ENCODE data around the gene RPS6KB2.
A peak's percentile ranks its signal among the peaks of the same experiment; 100 is the strongest.

The RPS6KB2 gene

DNA sequence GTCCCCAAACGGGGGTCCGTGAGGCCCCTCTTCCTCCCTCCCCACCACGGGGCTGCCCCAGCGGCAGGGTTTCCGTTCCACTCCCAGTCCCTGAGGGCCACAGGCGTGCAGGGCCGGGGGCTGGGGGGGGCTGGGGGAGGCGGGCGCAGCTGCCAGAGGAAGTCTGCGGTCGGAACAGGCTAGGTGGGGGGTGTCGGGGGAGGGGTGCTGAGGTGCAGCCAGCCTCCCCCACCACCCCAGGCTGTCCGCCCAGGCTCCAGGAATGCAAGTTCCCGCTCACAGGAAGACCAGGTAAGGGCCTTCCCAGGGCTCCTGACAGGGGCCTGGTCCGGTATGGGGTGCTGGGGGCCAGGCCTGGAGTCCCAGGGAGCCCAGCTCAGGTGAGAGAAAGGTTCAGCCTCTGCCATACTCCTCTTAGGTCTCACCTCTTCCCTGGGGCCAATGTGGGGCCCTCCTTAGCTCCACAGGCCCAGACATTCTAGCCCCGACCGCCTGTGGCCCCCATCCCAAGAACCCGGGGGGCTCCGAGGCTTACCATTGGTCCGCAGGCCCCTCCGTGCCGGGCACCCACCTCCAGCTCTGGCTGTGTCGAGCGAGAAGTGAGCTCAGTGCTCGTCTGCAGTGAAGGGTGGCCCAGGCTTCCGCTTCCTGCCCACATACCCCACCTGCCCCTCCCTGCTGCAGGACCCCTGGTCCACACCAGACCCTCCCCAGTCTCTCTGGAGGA, 9.0 kb downstream of the RPS6KB2 start, which contains the start of gene PTPRCAP:
PTPRCAP (minus strand) TSS at position 601 of the 727 bp plus-strand sequence; CDS start at position 538, 63 bp downstream.
- Histone ChIP-seq H3K27me3 (replicated peaks in 2 of 5; ENCODE audit: control insufficient read depth in 4 of 5, insufficient read depth in 5 of 5, low read length in 4 of 5) (no peaks in the 10 kb centered on the region), H3K36me3 (ENCODE audit: control insufficient read depth in 4 of 4, insufficient read depth in 4 of 4, low read length in 3 of 4) (peaks cover 2 to 67% (median 25%) of the 10 kb centered on the region in 4 experiments), H3K9me3 (ENCODE audit: control extremely low read depth in 1 of 5, control insufficient read depth in 4 of 5, insufficient read depth in 2 of 5, low read depth in 1 of 5, low read length in 4 of 5) (no peaks in the 10 kb centered on the region), H3K27ac (ENCODE audit: insufficient read depth in 1 of 2, low read depth in 1 of 2, low read length in 2 of 2, poor library complexity in 1 of 2, severe bottlenecking in 2 of 2) (peak within 1 kb of the TSS; percentile 25 to 79), H3K4me1 (ENCODE audit: control extremely low read depth in 1 of 4, control insufficient read depth in 4 of 4, insufficient read depth in 4 of 4, low read length in 3 of 4) (peaks cover 1 to 83% (median 76%) of the 10 kb centered on the region in 4 experiments), H3K4me3 (ENCODE audit: control insufficient read depth in 1 of 7, extremely low read depth in 1 of 7, insufficient read depth in 4 of 7, low read depth in 2 of 7, low read length in 6 of 7) (peak within 1 kb of the TSS; percentile 18 to 89 (median 73))
- WGBS (ENCODE audit: insufficient coverage) = 0% methylated on average over 16 of the region's 26 CpGs
- peak in 2 of 3 donors; percentile 58 to 68 for DNase-seq
- POLR2A ChIA-PET = interaction anchor here (0.7 to 2.2 kb wide), 13 partner anchors 9 to 40 kb away, joined by 3 to 10 read pairs (median 4); partner anchors contain the start of genes PPP1CA, RPS6KB2, TBC1D10C and TMEM134
- CTCF ChIA-PET = interaction anchor here (0.8 to 2.7 kb wide), 9 partner anchors 9 to 69 kb away, joined by 3 to 19 read pairs (median 5); partner anchors contain the start of genes PPP1CA, RPS6KB2, TBC1D10C and TMEM134

DNA sequence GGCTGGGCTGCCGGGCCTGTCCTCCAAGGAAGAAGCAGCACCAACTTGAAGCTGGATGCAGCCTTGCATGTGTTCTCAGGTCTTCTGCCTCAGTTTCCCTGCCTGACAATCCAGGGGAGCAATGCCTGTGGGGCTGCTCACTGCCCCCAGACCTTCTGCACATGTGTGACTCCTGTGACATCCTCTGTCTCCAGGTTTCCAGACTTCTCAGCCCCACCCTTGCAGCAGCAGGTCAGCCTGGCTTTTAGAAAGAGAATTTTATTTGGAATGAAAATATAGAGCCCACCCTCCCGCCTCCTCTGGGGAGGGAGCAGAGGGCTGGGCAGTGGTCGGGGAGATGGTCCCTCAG, 9.5 kb downstream of the RPS6KB2 start:
- peaks cover 2 to 62% (median 22%) of the 10 kb centered on the region in 4 experiments for H3K36me3 ChIP-seq (ENCODE audit: control insufficient read depth in 4 of 4, insufficient read depth in 4 of 4, low read length in 3 of 4)
- no peaks in the 10 kb centered on the region for H3K27me3 ChIP-seq (replicated peaks in 2 of 5; ENCODE audit: control insufficient read depth in 4 of 5, insufficient read depth in 5 of 5, low read length in 4 of 5)
- H3K9me3 ChIP-seq (ENCODE audit: control extremely low read depth in 1 of 5, control insufficient read depth in 4 of 5, insufficient read depth in 2 of 5, low read depth in 1 of 5, low read length in 4 of 5) = no peaks in the 10 kb centered on the region
- H3K4me3 ChIP-seq (ENCODE audit: control insufficient read depth in 1 of 7, extremely low read depth in 1 of 7, insufficient read depth in 4 of 7, low read depth in 2 of 7, low read length in 6 of 7) = peak overlapping the region; percentile 18 to 89 (median 73)
- CTCF ChIA-PET = interaction anchor here (0.7 to 2.7 kb wide), 9 partner anchors 9 to 65 kb away, joined by 3 to 19 read pairs (median 5); partner anchors contain the start of genes CLCF1, PPP1CA, RPS6KB2 and TBC1D10C
- POLR2A ChIA-PET = interaction anchor here (0.7 to 2.2 kb wide), 8 partner anchors 12 to 36 kb away, joined by 3 to 10 read pairs (median 4); partner anchors contain the start of genes PPP1CA and TMEM134
- H3K4me1 ChIP-seq (ENCODE audit: control extremely low read depth in 1 of 4, control insufficient read depth in 4 of 4, insufficient read depth in 4 of 4, low read length in 3 of 4) = peaks cover 1 to 87% (median 78%) of the 10 kb centered on the region in 4 experiments
- 32% methylated on average over 3 of the region's 3 CpGs for WGBS (ENCODE audit: insufficient coverage)
- peak overlapping the region; percentile 15 to 79 for H3K27ac ChIP-seq (ENCODE audit: insufficient read depth in 1 of 2, low read depth in 1 of 2, low read length in 2 of 2, poor library complexity in 1 of 2, severe bottlenecking in 2 of 2)
- no peak for DNase-seq

DNA sequence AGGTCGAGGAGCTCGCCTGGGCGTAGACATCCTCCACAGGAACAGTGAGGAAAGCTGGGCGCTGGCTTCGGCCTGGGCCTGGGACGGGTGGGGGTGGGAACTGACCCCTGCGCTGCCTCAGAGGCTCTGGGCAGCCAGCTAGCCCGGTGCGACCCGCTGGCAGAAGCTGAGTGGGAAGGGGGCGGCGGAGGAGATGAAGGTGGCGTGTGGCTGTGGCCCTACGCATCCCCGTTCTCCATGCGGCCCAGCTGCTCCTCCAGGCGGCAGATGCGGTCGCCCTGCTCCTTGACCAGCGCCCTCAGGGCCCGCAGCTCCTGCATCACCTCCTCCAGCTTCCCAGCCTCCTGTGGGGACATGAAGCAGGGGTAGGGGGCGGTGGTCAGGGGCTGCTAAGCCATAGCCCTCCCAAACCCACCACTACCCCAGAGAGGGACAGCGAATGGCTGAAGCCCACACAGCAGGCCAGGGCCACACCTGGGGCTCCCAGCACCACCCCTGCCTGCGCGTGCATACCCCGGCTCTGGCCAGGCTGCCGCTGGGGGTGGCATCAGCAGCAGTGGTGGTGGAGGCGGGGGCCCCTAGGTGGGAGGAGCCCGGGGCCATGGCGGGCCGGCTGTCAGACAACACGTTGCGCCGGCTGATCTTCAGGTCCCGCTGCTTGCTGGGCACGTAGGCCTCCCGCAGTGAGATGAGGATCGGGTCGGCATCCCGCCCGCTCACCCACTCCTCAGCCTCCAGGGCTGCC, 10.0 kb downstream of the RPS6KB2 start:
- peaks cover 1 to 90% (median 77%) of the 10 kb centered on the region in 4 experiments for H3K4me1 ChIP-seq (ENCODE audit: control extremely low read depth in 1 of 4, control insufficient read depth in 4 of 4, insufficient read depth in 4 of 4, low read length in 3 of 4)
- H3K27me3 ChIP-seq (replicated peaks in 2 of 5; ENCODE audit: control insufficient read depth in 4 of 5, insufficient read depth in 5 of 5, low read length in 4 of 5) = no peaks in the 10 kb centered on the region
- H3K4me3 ChIP-seq (ENCODE audit: control insufficient read depth in 1 of 7, extremely low read depth in 1 of 7, insufficient read depth in 4 of 7, low read depth in 2 of 7, low read length in 6 of 7) = peak overlapping the region in 4 of 7 experiments; percentile 31 to 89 (median 78)
- no peaks in the 10 kb centered on the region for H3K9me3 ChIP-seq (ENCODE audit: control extremely low read depth in 1 of 5, control insufficient read depth in 4 of 5, insufficient read depth in 2 of 5, low read depth in 1 of 5, low read length in 4 of 5)
- ChIA-PET CTCF (interaction anchor here (0.7 to 2.7 kb wide), 10 partner anchors 9 to 65 kb away, joined by 3 to 19 read pairs (median 5); partner anchors contain the start of genes CLCF1, PPP1CA, RPS6KB2 and TBC1D10C), POLR2A (interaction anchor here (0.7 to 2.2 kb wide), 9 partner anchors 10 to 37 kb away, joined by 3 to 10 read pairs (median 4); partner anchors contain the start of genes PPP1CA, RPS6KB2 and TMEM134)
- DNase-seq = no peak
- WGBS (ENCODE audit: insufficient coverage) = 89% methylated on average over 35 of the region's 41 CpGs
- peak overlapping the region in 1 of 2 experiments; percentile 79 for H3K27ac ChIP-seq (ENCODE audit: insufficient read depth in 1 of 2, low read depth in 1 of 2, low read length in 2 of 2, poor library complexity in 1 of 2, severe bottlenecking in 2 of 2)
- peaks cover 2 to 57% (median 17%) of the 10 kb centered on the region in 4 experiments for H3K36me3 ChIP-seq (ENCODE audit: control insufficient read depth in 4 of 4, insufficient read depth in 4 of 4, low read length in 3 of 4)

DNA sequence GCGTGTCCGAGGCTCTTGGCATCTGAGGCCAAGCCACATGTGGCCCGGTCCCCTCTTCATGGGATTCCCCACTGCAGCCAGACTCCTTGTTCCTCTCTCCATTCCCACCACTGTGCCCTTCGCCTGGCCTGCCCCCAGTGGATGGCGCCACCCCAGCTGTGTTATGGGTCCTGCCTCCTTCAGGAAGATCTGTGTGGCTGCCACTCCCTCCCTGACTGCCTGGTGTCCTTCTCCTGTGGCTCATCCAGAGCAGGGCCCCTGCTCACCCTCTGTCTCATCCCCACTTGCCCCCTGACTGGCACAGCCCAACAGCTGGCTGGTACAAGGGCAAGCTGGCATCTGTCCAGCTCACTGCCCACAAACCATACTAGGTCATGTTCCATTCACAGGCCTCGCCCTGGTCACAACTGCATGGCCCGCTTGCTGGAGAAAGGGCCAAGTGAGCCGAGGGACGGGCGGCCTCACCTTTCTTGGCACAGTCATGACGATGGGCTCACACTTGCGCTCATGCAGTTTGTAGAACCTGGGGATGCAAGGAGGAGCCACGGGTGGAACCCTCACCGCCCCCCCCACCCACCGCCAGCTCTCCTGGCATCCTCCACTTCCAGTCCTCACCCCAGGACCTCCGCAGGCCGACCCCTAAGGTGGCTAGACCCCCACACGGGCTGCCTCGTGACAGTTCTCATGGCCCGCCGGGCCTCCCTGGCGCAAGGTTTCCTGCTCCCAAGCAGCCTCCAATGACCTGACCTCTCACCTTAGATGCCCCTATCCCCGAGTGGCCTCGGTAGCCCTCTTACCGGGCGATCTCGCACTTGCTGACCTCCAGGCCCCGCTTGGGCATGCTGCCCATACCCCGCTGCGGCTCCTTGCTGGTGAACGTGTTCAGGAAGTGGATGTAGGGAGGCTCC, 11.3 kb downstream of the RPS6KB2 start:
- Histone ChIP-seq H3K27ac (ENCODE audit: insufficient read depth in 1 of 2, low read depth in 1 of 2, low read length in 2 of 2, poor library complexity in 1 of 2, severe bottlenecking in 2 of 2) (no peak overlapping the region), H3K36me3 (ENCODE audit: control insufficient read depth in 4 of 4, insufficient read depth in 4 of 4, low read length in 3 of 4) (peaks cover 2 to 45% (median 10%) of the 10 kb centered on the region in 4 experiments), H3K9me3 (ENCODE audit: control extremely low read depth in 1 of 5, control insufficient read depth in 4 of 5, insufficient read depth in 2 of 5, low read depth in 1 of 5, low read length in 4 of 5) (no peaks in the 10 kb centered on the region), H3K4me1 (ENCODE audit: control extremely low read depth in 1 of 4, control insufficient read depth in 4 of 4, insufficient read depth in 4 of 4, low read length in 3 of 4) (peaks cover 1 to 85% (median 77%) of the 10 kb centered on the region in 4 experiments), H3K4me3 (ENCODE audit: control insufficient read depth in 1 of 7, extremely low read depth in 1 of 7, insufficient read depth in 4 of 7, low read depth in 2 of 7, low read length in 6 of 7) (peak overlapping the region in 1 of 7 experiments; percentile 20), H3K27me3 (replicated peaks in 2 of 5; ENCODE audit: control insufficient read depth in 4 of 5, insufficient read depth in 5 of 5, low read length in 4 of 5) (no peaks in the 10 kb centered on the region)
- ChIA-PET CTCF (interaction anchor here (0.7 to 2.1 kb wide), 6 partner anchors 11 to 43 kb away, joined by 3 to 11 read pairs (median 4); partner anchors contain the start of genes AIP and PPP1CA), POLR2A (interaction anchor here (1.1 to 1.4 kb wide), 3 partner anchors 12 to 38 kb away, joined by 4 to 6 read pairs (median 4); partner anchors contain the start of genes PPP1CA and RPS6KB2)
- WGBS (ENCODE audit: insufficient coverage) = 63% methylated on average over 27 of the region's 31 CpGs
- peak in 1 of 3 donors; percentile 42 for DNase-seq

DNA sequence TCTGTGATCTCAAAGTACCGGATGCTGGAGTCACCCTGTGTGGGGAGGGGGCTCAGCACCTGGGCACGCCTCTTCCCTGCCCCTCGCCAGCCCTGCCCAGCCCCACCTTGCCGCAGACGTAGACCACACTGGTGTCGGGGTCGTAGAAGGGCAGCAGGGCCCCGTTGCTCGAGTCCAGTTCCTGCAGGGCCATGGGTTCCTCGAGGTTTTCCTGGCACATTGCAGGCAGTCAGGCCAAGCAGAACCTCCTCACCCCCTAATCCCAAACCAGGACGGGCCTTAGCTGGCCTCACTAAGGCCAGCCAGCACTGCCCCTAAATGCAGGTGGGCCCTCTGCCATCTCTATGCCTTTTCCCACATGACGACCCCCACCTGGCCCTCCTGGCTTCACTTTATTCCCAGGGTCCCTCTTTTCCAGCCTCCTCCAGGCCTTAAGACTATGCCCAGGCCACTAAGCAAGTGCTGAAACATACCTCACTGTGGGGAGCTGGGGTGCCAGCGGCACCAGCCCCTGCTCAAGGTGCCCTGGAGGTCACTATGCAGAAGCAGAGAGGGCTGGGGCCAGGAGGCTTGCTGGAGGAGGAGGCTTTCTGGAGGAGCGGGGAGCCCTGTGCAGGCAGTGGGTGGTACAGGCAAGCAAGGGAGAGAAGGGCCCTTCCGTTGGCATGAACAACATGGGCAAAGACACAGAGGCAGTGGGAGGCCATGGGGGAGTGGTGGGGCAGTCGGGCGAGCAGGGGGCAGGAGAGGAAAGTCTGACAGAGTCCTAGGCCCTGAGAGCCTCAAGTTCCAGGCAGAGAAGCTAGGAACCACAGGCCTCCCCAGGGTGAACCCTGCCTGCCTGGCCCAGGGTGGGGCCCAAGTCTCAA, 12.2 kb downstream of the RPS6KB2 start:
- CTCF ChIA-PET = interaction anchor here (0.6 to 2.1 kb wide), 9 partner anchors 9 to 65 kb away, joined by 3 to 11 read pairs (median 3); partner anchors contain the start of genes PITPNM1, PPP1CA, RAD9A and RPS6KB2
- Histone ChIP-seq H3K9me3 (ENCODE audit: control extremely low read depth in 1 of 5, control insufficient read depth in 4 of 5, insufficient read depth in 2 of 5, low read depth in 1 of 5, low read length in 4 of 5) (no peaks in the 10 kb centered on the region), H3K4me3 (ENCODE audit: control insufficient read depth in 1 of 7, extremely low read depth in 1 of 7, insufficient read depth in 4 of 7, low read depth in 2 of 7, low read length in 6 of 7) (no peak overlapping the region), H3K27me3 (replicated peaks in 2 of 5; ENCODE audit: control insufficient read depth in 4 of 5, insufficient read depth in 5 of 5, low read length in 4 of 5) (no peaks in the 10 kb centered on the region), H3K4me1 (ENCODE audit: control extremely low read depth in 1 of 4, control insufficient read depth in 4 of 4, insufficient read depth in 4 of 4, low read length in 3 of 4) (peaks cover 1 to 85% (median 75%) of the 10 kb centered on the region in 4 experiments), H3K36me3 (ENCODE audit: control insufficient read depth in 4 of 4, insufficient read depth in 4 of 4, low read length in 3 of 4) (peaks cover 2 to 36% (median 4%) of the 10 kb centered on the region in 4 experiments), H3K27ac (ENCODE audit: insufficient read depth in 1 of 2, low read depth in 1 of 2, low read length in 2 of 2, poor library complexity in 1 of 2, severe bottlenecking in 2 of 2) (no peak overlapping the region)
- DNase-seq = no peak
- POLR2A ChIA-PET = interaction anchor here (1.4 kb wide), 1 partner anchor 39 kb away, joined by 6 read pairs; the partner anchor contains the start of gene PPP1CA
- WGBS (ENCODE audit: insufficient coverage) = 60% methylated on average over 14 of the region's 17 CpGs

Data from common myeloid progenitor, CD34-positive (primary cell).